HL-60 (cell line): Measurements from ENCODE around the gene KLRD1.

Experiments
- DNase-seq, 2 experiments: peaks; one replicate each; pipeline ENCODE4 v3.0.0-alpha.2; 2010 to 2020; ENCODE audit warnings: low read depth in 1 of 2, low spot score in 1 of 2
- H3K27ac ChIP-seq: fragments of 250-450 bp; sonication (Bioruptor Pico); replicated peaks from 2 replicates; pipeline ENCODE4 v1.5.1; 2020; ENCODE audit warnings: mild to moderate bottlenecking, moderate library complexity
- H3K27me3 ChIP-seq: fragments of 250-450 bp; sonication (Bioruptor Pico); 2 replicates; pipeline ENCODE4 v1.5.1; 2021; ENCODE audit warnings: mild to moderate bottlenecking, moderate library complexity; ENCODE audit not compliant: insufficient read depth, poor library complexity, severe bottlenecking
- H3K4me3 ChIP-seq: replicated peaks from 2 replicates; pipeline ENCODE4 v1.5.1; 2011; ENCODE audit warnings: mild to moderate bottlenecking, control low read depth, low read length; ENCODE audit not compliant: insufficient read depth
- GABPA ChIP-seq: IDR thresholded peaks from 2 replicates; pipeline ENCODE4 v1.6.1; 2012; ENCODE audit warnings: low read depth
- POLR2AphosphoS5 ChIP-seq: IDR thresholded peaks from 2 replicates; pipeline ENCODE4 v1.6.1; 2012; ENCODE audit warnings: low read depth
- SPI1 ChIP-seq: IDR thresholded peaks from 2 replicates; pipeline ENCODE4 v1.6.1; 2012; ENCODE audit warnings: low read depth, mild to moderate bottlenecking, borderline replicate concordance
- long read RNA-seq: library from polyadenylated mRNA; unstranded; transcript quantifications from one replicate; pipeline ENCODE4 v2.0.0, GENCODE V29; 2020
- TF ChIP-seq, protein P1 (sequence below): IDR thresholded peaks from one replicate; pipeline ENCODE4 v1.5.1; 2011; ENCODE audit warnings: low read length, control low read depth, inconsistent platforms; ENCODE audit not compliant: insufficient read depth
- TF ChIP-seq, protein P2 (sequence below): IDR thresholded peaks from 2 replicates; pipeline ENCODE4 v1.6.1; 2012; ENCODE audit warnings: low read depth; ENCODE audit not compliant: insufficient replicate concordance

Gene KLRD1
- long read RNA-seq, partial matches to known transcripts: 0 of 1 reads
- long read RNA-seq, other reads (novel, unspliced or antisense): 1 of 1 reads

DNA sequence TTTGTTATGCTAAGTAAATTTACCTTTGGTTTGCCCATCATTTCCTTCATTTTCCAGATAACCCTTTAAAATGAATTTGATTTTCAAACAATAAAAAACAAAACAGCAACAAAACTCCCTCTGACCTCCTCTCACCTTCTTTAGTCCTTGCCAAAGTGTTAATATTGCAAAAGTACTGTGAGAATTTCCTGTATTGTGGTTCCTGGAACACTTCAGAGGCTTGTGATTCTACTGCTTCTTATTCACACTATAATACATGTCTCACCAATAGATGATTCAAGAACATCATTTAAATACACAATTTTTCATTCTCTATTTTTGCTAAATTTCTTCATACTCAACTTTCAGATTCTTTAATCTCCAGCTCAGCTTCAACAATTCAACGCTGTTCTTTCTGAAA lies at the start of gene KLRD1:
KLRD1 (plus strand) TSS at position 241 of the 400 bp plus-strand sequence. CDS start 208 bp downstream, outside the sequence.
- no peak within 1 kb of the TSS for H3K4me3 ChIP-seq
- DNase-seq: no peak
- no peaks in the 10 kb centered on the region for H3K27me3 ChIP-seq
- TF ChIP-seq POLR2AphosphoS5 (no peak), GABPA (no peak), SPI1 (no peak)
- TF ChIP-seq, protein P1, sequence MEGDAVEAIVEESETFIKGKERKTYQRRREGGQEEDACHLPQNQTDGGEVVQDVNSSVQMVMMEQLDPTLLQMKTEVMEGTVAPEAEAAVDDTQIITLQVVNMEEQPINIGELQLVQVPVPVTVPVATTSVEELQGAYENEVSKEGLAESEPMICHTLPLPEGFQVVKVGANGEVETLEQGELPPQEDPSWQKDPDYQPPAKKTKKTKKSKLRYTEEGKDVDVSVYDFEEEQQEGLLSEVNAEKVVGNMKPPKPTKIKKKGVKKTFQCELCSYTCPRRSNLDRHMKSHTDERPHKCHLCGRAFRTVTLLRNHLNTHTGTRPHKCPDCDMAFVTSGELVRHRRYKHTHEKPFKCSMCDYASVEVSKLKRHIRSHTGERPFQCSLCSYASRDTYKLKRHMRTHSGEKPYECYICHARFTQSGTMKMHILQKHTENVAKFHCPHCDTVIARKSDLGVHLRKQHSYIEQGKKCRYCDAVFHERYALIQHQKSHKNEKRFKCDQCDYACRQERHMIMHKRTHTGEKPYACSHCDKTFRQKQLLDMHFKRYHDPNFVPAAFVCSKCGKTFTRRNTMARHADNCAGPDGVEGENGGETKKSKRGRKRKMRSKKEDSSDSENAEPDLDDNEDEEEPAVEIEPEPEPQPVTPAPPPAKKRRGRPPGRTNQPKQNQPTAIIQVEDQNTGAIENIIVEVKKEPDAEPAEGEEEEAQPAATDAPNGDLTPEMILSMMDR: no peak
- TF ChIP-seq, protein P2, sequence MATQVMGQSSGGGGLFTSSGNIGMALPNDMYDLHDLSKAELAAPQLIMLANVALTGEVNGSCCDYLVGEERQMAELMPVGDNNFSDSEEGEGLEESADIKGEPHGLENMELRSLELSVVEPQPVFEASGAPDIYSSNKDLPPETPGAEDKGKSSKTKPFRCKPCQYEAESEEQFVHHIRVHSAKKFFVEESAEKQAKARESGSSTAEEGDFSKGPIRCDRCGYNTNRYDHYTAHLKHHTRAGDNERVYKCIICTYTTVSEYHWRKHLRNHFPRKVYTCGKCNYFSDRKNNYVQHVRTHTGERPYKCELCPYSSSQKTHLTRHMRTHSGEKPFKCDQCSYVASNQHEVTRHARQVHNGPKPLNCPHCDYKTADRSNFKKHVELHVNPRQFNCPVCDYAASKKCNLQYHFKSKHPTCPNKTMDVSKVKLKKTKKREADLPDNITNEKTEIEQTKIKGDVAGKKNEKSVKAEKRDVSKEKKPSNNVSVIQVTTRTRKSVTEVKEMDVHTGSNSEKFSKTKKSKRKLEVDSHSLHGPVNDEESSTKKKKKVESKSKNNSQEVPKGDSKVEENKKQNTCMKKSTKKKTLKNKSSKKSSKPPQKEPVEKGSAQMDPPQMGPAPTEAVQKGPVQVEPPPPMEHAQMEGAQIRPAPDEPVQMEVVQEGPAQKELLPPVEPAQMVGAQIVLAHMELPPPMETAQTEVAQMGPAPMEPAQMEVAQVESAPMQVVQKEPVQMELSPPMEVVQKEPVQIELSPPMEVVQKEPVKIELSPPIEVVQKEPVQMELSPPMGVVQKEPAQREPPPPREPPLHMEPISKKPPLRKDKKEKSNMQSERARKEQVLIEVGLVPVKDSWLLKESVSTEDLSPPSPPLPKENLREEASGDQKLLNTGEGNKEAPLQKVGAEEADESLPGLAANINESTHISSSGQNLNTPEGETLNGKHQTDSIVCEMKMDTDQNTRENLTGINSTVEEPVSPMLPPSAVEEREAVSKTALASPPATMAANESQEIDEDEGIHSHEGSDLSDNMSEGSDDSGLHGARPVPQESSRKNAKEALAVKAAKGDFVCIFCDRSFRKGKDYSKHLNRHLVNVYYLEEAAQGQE: no peak
- no peak within 1 kb of the TSS for H3K27ac ChIP-seq

GRCh38 chr12:10260927-10261326 lies 46.7 kb upstream of the KLRD1 start:
- H3K27ac ChIP-seq: no peak overlapping the region
- H3K27me3 ChIP-seq: no peaks in the 10 kb centered on the region
- no peak for DNase-seq
- TF ChIP-seq, protein P2: no peak
- TF ChIP-seq GABPA (no peak), POLR2AphosphoS5 (no peak), SPI1 (no peak)
- TF ChIP-seq, protein P1: no peak
- no peak overlapping the region for H3K4me3 ChIP-seq

DNA sequence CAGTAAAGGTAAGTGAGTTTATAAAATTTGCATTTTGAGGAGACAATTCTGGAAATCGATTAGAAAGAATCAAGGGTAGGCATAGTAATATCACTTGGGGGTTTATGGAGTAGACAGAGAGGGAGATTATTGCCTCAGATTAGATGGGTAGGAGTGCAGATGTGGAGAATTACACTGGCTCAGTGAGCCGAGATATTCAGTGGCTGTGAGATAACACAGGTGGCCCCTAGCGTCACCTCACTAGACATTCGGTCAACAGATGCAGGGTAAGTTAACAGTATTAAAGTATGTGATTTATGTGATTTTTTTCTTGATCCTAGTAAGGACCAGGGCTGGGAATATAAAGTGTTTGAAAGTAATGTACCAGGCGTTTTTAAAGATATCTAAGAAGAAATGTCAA lies 39.6 kb upstream of the KLRD1 start:
- no peak for DNase-seq
- Histone ChIP-seq H3K27me3 (no peaks in the 10 kb centered on the region), H3K4me3 (no peak overlapping the region), H3K27ac (no peak overlapping the region)
- TF ChIP-seq, protein P1: no peak
- TF ChIP-seq POLR2AphosphoS5: no peak
- TF ChIP-seq SPI1: no peak
- no peak for TF ChIP-seq GABPA

DNA sequence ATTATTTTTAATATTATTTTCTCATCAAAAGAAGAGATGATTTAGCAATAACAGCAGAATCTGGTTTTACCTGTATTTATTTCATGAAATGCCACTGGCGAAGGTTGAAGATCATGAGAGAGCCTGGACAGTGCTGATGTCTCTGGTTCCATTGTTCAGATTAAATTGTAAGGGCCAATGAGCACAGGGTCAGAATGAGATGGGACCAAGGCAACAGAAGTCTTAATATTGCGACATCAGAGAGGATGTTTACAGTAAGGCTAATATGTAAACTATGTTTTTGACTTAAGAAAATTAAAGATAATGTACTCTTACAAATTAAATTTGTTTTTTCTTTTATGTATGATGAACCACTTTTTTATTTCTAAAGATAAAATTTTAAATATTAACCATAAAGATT lies 35.2 kb upstream of the KLRD1 start:
- Histone ChIP-seq H3K27me3 (no peaks in the 10 kb centered on the region), H3K27ac (no peak overlapping the region), H3K4me3 (no peak overlapping the region)
- TF ChIP-seq, protein P2: no peak
- TF ChIP-seq SPI1 (no peak), POLR2AphosphoS5 (no peak), GABPA (no peak)
- TF ChIP-seq, protein P1: no peak
- no peak for DNase-seq
